ENCODE results near the gene UMAD1. TPM values are rescaled to one million over a fixed set of nuclear protein-coding genes. Genes with fewer than 3 reads are reported as not detected.

The UMAD1 gene
- total RNA-seq, 1 donor from 2014 or later = 13.9 TPM

- ChIA-PET POLR2A (interaction anchor here (0.7 to 1.1 kb wide), 2 partner anchors 26 to 138 kb away, joined by 3 read pairs; no protein-coding TSS in a partner anchor), CTCF (no interaction called here)
- H3K27me3 Mint-ChIP-seq = no peaks in the 10 kb centered on the region
- H3K9me3 Mint-ChIP-seq = no peaks in the 10 kb centered on the region
- H3K36me3 Mint-ChIP-seq (ENCODE audit: low read depth) = no peaks in the 10 kb centered on the region
- no peak for DNase-seq
- H3K27ac Mint-ChIP-seq = no peak overlapping the region
- no peak for TF ChIP-seq CTCF (IDR thresholded peaks at IDR 0.05)
- H3K4me3 Mint-ChIP-seq = no peak overlapping the region
- intact Hi-C loops (cut with micrococcal nuclease) = no loop called here
- ATAC-seq (ENCODE audit: low read depth) = no peak
- H3K4me1 Mint-ChIP-seq = peaks cover 18% of the 10 kb centered on the region
Measured at GRCh38 chr7:7779888-7780287, 139.3 kb downstream of the UMAD1 start.

GRCh38 chr7:7783001-7783400 is 142.4 kb downstream of the UMAD1 start:
- Mint-ChIP-seq H3K27ac (no peak overlapping the region), H3K4me3 (no peak overlapping the region), H3K36me3 (ENCODE audit: low read depth) (no peaks in the 10 kb centered on the region), H3K9me3 (no peaks in the 10 kb centered on the region), H3K4me1 (peaks cover 16% of the 10 kb centered on the region), H3K27me3 (no peaks in the 10 kb centered on the region)
- intact Hi-C loops (cut with micrococcal nuclease) = no loop called here
- DNase-seq (no peak), ATAC-seq (ENCODE audit: low read depth) (no peak)
- ChIA-PET CTCF (interaction anchor here (1.0 kb wide), 1 partner anchor 12 kb away, joined by 3 read pairs; no protein-coding TSS in a partner anchor), POLR2A (no interaction called here)
- TF ChIP-seq CTCF (IDR thresholded peaks at IDR 0.05) = no peak

DNA sequence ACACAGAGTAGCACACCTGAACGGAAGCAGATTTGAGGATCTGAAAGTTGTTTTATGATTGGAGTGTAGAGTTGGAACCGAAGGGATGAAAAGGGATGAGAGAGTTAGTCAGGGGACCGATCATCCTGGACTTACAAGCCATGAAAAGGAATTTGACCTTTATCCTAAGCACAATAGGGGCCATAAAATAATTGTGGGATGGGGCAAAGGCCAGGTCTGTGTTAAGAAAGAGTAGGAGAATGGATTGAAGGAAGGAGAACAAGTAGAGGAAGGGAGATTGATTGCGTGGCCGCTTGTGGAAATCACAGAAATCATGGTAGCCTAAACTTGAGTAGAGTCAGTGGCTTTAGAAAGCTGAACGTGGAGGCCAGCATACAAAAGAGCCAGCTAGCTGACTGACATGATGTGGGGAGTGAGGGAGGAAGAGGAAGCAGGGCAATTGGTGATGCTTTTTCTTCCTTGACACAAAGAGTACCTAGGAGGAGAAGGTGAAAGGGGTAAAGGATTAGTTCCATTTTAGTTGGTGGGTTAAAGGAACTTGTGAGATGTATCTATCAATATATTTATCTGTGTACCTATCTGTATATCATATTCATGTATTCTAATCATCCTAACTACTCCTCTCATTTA is 144.9 kb downstream of the UMAD1 start:
- no peaks in the 10 kb centered on the region for H3K36me3 Mint-ChIP-seq (ENCODE audit: low read depth)
- peaks cover 24% of the 10 kb centered on the region for H3K4me1 Mint-ChIP-seq
- no peak for ATAC-seq (ENCODE audit: low read depth)
- no peak overlapping the region for H3K27ac Mint-ChIP-seq
- intact Hi-C loops (cut with micrococcal nuclease) = no loop called here
- DNase-seq = no peak
- ChIA-PET POLR2A (interaction anchor here (0.7 kb wide), 1 partner anchor 333 kb away, joined by 15 read pairs; no protein-coding TSS in a partner anchor), CTCF (no interaction called here)
- no peaks in the 10 kb centered on the region for H3K27me3 Mint-ChIP-seq
- H3K4me3 Mint-ChIP-seq = no peak overlapping the region
- TF ChIP-seq CTCF (IDR thresholded peaks at IDR 0.05) = no peak
- H3K9me3 Mint-ChIP-seq = no peaks in the 10 kb centered on the region

- ChIA-PET POLR2A (no interaction called here), CTCF (no interaction called here)
- intact Hi-C loops (cut with micrococcal nuclease) = no loop called here
- Mint-ChIP-seq H3K27ac (no peak overlapping the region), H3K4me3 (no peak overlapping the region), H3K9me3 (no peaks in the 10 kb centered on the region), H3K27me3 (no peaks in the 10 kb centered on the region), H3K36me3 (ENCODE audit: low read depth) (peaks cover 5% of the 10 kb centered on the region), H3K4me1 (peaks cover 24% of the 10 kb centered on the region)
- TF ChIP-seq CTCF (IDR thresholded peaks at IDR 0.05) = no peak
- ATAC-seq (ENCODE audit: low read depth) = no peak
- DNase-seq = no peak
Measured at GRCh38 chr7:7786595-7786994, 146.0 kb downstream of the UMAD1 start.

DNA sequence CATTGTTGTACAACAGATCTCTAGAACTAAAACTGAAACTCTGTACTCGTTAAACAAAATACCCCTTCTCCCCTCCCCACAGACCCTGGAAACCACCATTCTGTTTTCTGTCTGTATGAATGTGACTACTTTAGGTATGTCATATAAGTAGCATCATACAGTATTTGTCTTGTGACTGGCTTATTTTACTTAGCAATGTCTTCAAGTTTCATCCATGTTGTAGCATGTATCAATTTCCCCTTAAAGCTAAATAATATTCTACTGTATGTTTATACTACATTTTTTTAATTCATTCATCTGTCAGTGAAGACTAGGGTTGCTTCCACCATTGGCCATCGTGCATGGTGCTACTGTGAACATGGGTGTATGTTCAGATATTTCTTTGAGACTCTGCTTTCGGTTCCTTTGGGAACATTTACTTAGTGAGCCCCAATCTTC is 149.0 kb downstream of the UMAD1 start:
- Mint-ChIP-seq H3K4me1 (peaks cover 22% of the 10 kb centered on the region), H3K27ac (peak overlapping the region; percentile 22), H3K4me3 (no peak overlapping the region), H3K9me3 (no peaks in the 10 kb centered on the region), H3K36me3 (ENCODE audit: low read depth) (peaks cover 17% of the 10 kb centered on the region), H3K27me3 (no peaks in the 10 kb centered on the region)
- TF ChIP-seq CTCF (IDR thresholded peaks at IDR 0.05) = no peak
- DNase-seq (no peak), ATAC-seq (ENCODE audit: low read depth) (peak; percentile 75)
- CTCF ChIA-PET = no interaction called here
- intact Hi-C loops (cut with micrococcal nuclease) = loop anchor here (2.0 kb wide), 1 partner anchor 15 kb away; no protein-coding TSS in a partner anchor
- POLR2A ChIA-PET = no interaction called here

Data from activated B cell treated with CpG ODN at 0.5 μM for 24 hours (primary cell).